ENCODE data around the gene TMEM62. TPM values are rescaled to one million over a fixed set of nuclear protein-coding genes. Genes with fewer than 3 reads are reported as not detected.

TMEM62 gene
- polyA plus RNA-seq, 3 donors, result 10.5 to 11.3 (median 10.8) TPM

- Histone ChIP-seq H3K27ac (ENCODE audit: low read depth in 1 of 2, low read length in 2 of 2) (no peak overlapping the region), H3K79me2 (ENCODE audit: insufficient read depth, low read length) (peaks cover 95% of the 10 kb centered on the region)
- H3K36me3 Mint-ChIP-seq, result peaks cover 34 to 47% of the 10 kb centered on the region in 2 donors
These were observed 32.4 kb upstream of the TMEM62 start for GRCh38 chr15:43100971-43101370.

GRCh38 chr15:43102187-43102586 lies 31.2 kb upstream of the TMEM62 start:
- peaks cover 0 to 2% (median 0%) of the 10 kb centered on the region in 7 donors for H3K9me3 Mint-ChIP-seq
- DNase-seq, result no peak
- no peaks in the 10 kb centered on the region for H3K27me3 ChIP-seq (ENCODE audit: control insufficient read depth in 2 of 2, insufficient read depth in 2 of 2, low read length in 2 of 2)
- peaks cover 12 to 41% of the 10 kb centered on the region in 2 donors for H3K36me3 ChIP-seq (replicated peaks in 1 of 2; ENCODE audit: control insufficient read depth in 1 of 2, insufficient read depth in 2 of 2, low read length in 2 of 2)
- H3K4me3 ChIP-seq (replicated peaks in 1 of 3; ENCODE audit: low read depth in 2 of 3, low read length in 3 of 3), result no peak overlapping the region
- no peaks in the 10 kb centered on the region for H3K27me3 Mint-ChIP-seq (ENCODE audit: low read depth in 3 of 3)
- H3K9ac ChIP-seq (ENCODE audit: insufficient read depth, low read length, poor library complexity, severe bottlenecking), result no peak overlapping the region
- no peaks in the 10 kb centered on the region for H3K9me3 ChIP-seq (replicated peaks in 1 of 2; ENCODE audit: control insufficient read depth in 1 of 2, insufficient read depth in 1 of 2, low read length in 2 of 2)
- WGBS (ENCODE audit: insufficient coverage), result no CpG with 5 or more reads among the region's 1 CpG
- H3K36me3 Mint-ChIP-seq, result peaks cover 27 to 39% of the 10 kb centered on the region in 2 donors
- H3K4me3 Mint-ChIP-seq, result no peak overlapping the region
- H3K4me1 ChIP-seq (ENCODE audit: control insufficient read depth in 1 of 2, insufficient read depth in 2 of 2, low read length in 2 of 2), result peaks cover 22 to 29% of the 10 kb centered on the region in 2 donors
- H3K27ac Mint-ChIP-seq, result peak overlapping the region in 1 of 7 donors; percentile 4
- peaks cover 4% of the 10 kb centered on the region for H4K20me1 ChIP-seq (ENCODE audit: insufficient read depth, low read length)
- H3K4me1 Mint-ChIP-seq, result peaks cover 33% of the 10 kb centered on the region
- peaks cover 83% of the 10 kb centered on the region for H3K79me2 ChIP-seq (ENCODE audit: insufficient read depth, low read length)
- H2AFZ ChIP-seq (ENCODE audit: insufficient read depth, low read depth, low read length, poor library complexity, severe bottlenecking), result no peak overlapping the region
- intact Hi-C loops (cut with micrococcal nuclease), result no loop called here
- no peak overlapping the region for H3K4me2 ChIP-seq (replicated peaks; ENCODE audit: extremely low read depth, low read length, poor library complexity, severe bottlenecking)
- no peak for TF ChIP-seq CTCF (IDR thresholded peaks at IDR 0.05)
- H3K27ac ChIP-seq (ENCODE audit: low read depth in 1 of 2, low read length in 2 of 2), result no peak overlapping the region

More at GRCh38 chr15:43100971-43101370, 32.4 kb upstream of the TMEM62 start:
- Histone ChIP-seq H3K4me3 (replicated peaks in 1 of 3; ENCODE audit: low read depth in 2 of 3, low read length in 3 of 3) (no peak overlapping the region), H3K27me3 (ENCODE audit: control insufficient read depth in 2 of 2, insufficient read depth in 2 of 2, low read length in 2 of 2) (no peaks in the 10 kb centered on the region), H3K4me2 (replicated peaks; ENCODE audit: extremely low read depth, low read length, poor library complexity, severe bottlenecking) (no peak overlapping the region), H3K4me1 (ENCODE audit: control insufficient read depth in 1 of 2, insufficient read depth in 2 of 2, low read length in 2 of 2) (peaks cover 13 to 18% of the 10 kb centered on the region in 2 donors), H3K36me3 (replicated peaks in 1 of 2; ENCODE audit: control insufficient read depth in 1 of 2, insufficient read depth in 2 of 2, low read length in 2 of 2) (peaks cover 14 to 43% of the 10 kb centered on the region in 2 donors), H3K9me3 (replicated peaks in 1 of 2; ENCODE audit: control insufficient read depth in 1 of 2, insufficient read depth in 1 of 2, low read length in 2 of 2) (no peaks in the 10 kb centered on the region), H3K9ac (ENCODE audit: insufficient read depth, low read length, poor library complexity, severe bottlenecking) (no peak overlapping the region), H2AFZ (ENCODE audit: insufficient read depth, low read depth, low read length, poor library complexity, severe bottlenecking) (no peak overlapping the region), H4K20me1 (ENCODE audit: insufficient read depth, low read length) (peaks cover 4% of the 10 kb centered on the region)
- H3K4me3 Mint-ChIP-seq, result no peak overlapping the region
- H3K27ac Mint-ChIP-seq, result peak overlapping the region in 1 of 7 donors; percentile 39
- no peaks in the 10 kb centered on the region for H3K27me3 Mint-ChIP-seq (ENCODE audit: low read depth in 3 of 3)
- intact Hi-C loops (cut with micrococcal nuclease), result no loop called here
- no peak for TF ChIP-seq CTCF (IDR thresholded peaks at IDR 0.05)
- no peak for DNase-seq
- H3K9me3 Mint-ChIP-seq, result peaks cover 0 to under 1% (median 0%) of the 10 kb centered on the region in 7 donors
- peaks cover 29% of the 10 kb centered on the region for H3K4me1 Mint-ChIP-seq
